K562 (cell line): ENCODE measurements around the gene FMNL1. TPM values are rescaled to one million over a fixed set of nuclear protein-coding genes. Genes with fewer than 3 reads are reported as not detected.

ENCODE experiments used
- BCLAF1 ChIP-seq, 2 experiments: fragments of 450-650 bp in 1 of 2; IDR thresholded peaks; 2 replicates each; pipeline ENCODE4 v1.6.1; 2011 to 2017; ENCODE audit warnings: low read depth in 2 of 2, antibody characterized with exemption in 1 of 2, borderline replicate concordance in 1 of 2, low read length in 1 of 2, mild to moderate bottlenecking in 1 of 2, mixed read lengths in 1 of 2; ENCODE audit not compliant: control insufficient read depth in 1 of 2
- CREB3 ChIP-seq: fragments of 450-650 bp; conservative IDR thresholded peaks from 2 replicates; pipeline ENCODE4 v1.6.1; 2016; ENCODE audit warnings: missing genetic modification characterization, low read depth, mild to moderate bottlenecking, missing compliant biosample characterization, moderate library complexity
- HMGXB4 ChIP-seq: sonication (generic); formaldehyde crosslinking; IDR thresholded peaks from 2 replicates; pipeline ENCODE4 v1.8.1; 2023; ENCODE audit warnings: mild to moderate bottlenecking, missing genetic modification reagents
- KDM1A ChIP-seq, 2 experiments: fragments of 450-650 bp; IDR thresholded peaks; 2 replicates each; pipeline ENCODE4 v1.6.1; 2016; ENCODE audit warnings: mild to moderate bottlenecking in 2 of 2
- MAX ChIP-seq: sonication (generic); formaldehyde crosslinking; IDR thresholded peaks from 2 replicates; pipeline ENCODE4 v1.9.0; 2022; ENCODE audit warnings: mild to moderate bottlenecking, missing genetic modification reagents
- NELFE ChIP-seq: IDR thresholded peaks from 2 replicates; pipeline ENCODE4 v1.6.1; 2011; ENCODE audit warnings: mild to moderate bottlenecking; ENCODE audit not compliant: insufficient read depth, insufficient read length
- PRMT5 ChIP-seq: sonication (generic); formaldehyde crosslinking; IDR thresholded peaks from 2 replicates; pipeline ENCODE4 v1.5.0; 2020; ENCODE audit warnings: missing genetic modification reagents
- TSC22D4 ChIP-seq: fragments of 450-650 bp; IDR thresholded peaks from 2 replicates; pipeline ENCODE4 v1.6.1; 2016; ENCODE audit warnings: missing genetic modification characterization, missing biosample characterization, control low read depth
- TSHZ1 ChIP-seq: fragments of 250-450 bp; sonication (Bioruptor Pico); IDR thresholded peaks from 2 replicates; pipeline ENCODE4 v1.4.0; 2020; ENCODE audit warnings: mild to moderate bottlenecking, moderate library complexity
- ZKSCAN1 ChIP-seq: fragments of 150-350 bp; IDR thresholded peaks from 2 replicates; pipeline ENCODE4 v1.6.1; 2016; ENCODE audit warnings: low read depth, low read length
- ZNF512 ChIP-seq: IDR thresholded peaks from 2 replicates; pipeline ENCODE4 v1.6.1; 2016; ENCODE audit warnings: missing genetic modification characterization, missing compliant biosample characterization
- ZNF655 ChIP-seq: fragments of 250-450 bp; sonication (Bioruptor Pico); IDR thresholded peaks from 2 replicates; pipeline ENCODE4 v1.5.0; 2021
- polyA plus RNA-seq, 8 experiments: library from polyadenylated mRNA; depleted of rRNA in 4 of 8; stranded (reverse) in 5 of 8; unstranded in 3 of 8; fragments of >200 nt; fragmentation: Nextera tagmentation in 2 of 8; fragmentation: Illumina TruSeq in 1 of 8; extraction: Ambion mirVana in 2 of 8; extraction: Trizol in 1 of 8; gene quantifications; 2 replicates each; pipeline versions ENCODE4 v1.2.1 to v1.2.3, GENCODE V29; 2011 to 2014; ENCODE audit warnings: inconsistent platforms in 1 of 8, missing spikeins in 1 of 8
- total RNA-seq, 7 experiments: library from RNA; depleted of rRNA in 6 of 7; stranded (reverse); fragments of >200 nt in 6 of 7; fragmentation: Illumina TruSeq in 2 of 7; extraction: Trizol in 2 of 7; gene quantifications; 2 replicates each; pipeline versions ENCODE4 v1.2.1 to v1.2.3, GENCODE V29; 2011 to 2021; ENCODE audit warnings: low replicate concordance in 1 of 7

Gene FMNL1
- total and polyA plus RNA-seq, 9 of the 15 experiments (the other 6 are each of a cell fraction or from before 2014, with no cell fraction given) = 0.70 to 36.6 (median 7.7) TPM

- TF ChIP-seq TSHZ1 (CRISPR knock-in tag) (no peak), PRMT5 (CRISPR knock-in tag) (no peak), NELFE (no peak), BCLAF1 (IDR thresholded peaks at IDR 0.05; ENCODE audit: borderline replicate concordance in 1 of 2, control insufficient read depth in 1 of 2, low read depth in 2 of 2, low read length in 1 of 2) (no peak), TSC22D4 (tag) (no peak), HMGXB4 (CRISPR knock-in tag) (no peak), ZNF655 (CRISPR knock-in tag) (no peak), ZKSCAN1 (peak; percentile 30; the same call in 1 of the 2 replicates), ZNF512 (tag) (no peak), MAX (CRISPR knock-in tag) (peak; percentile 18), CREB3 (tag) (no peak), KDM1A (IDR thresholded peaks at IDR 0.05) (0 out of 4 replicates have a peak, but pooled peaks of 1 of the 2 experiments have one; percentile 5)
Measured at GRCh38 chr17:45227926-45228762, 6.5 kb downstream of the FMNL1 start (continued).
